Left renal pelvis (tissue), 4 donors: Measurements from ENCODE around the gene PSMB2. TPM values are rescaled to one million over a fixed set of nuclear protein-coding genes. Genes with fewer than 3 reads are reported as not detected.

Source experiments
- DNase-seq, 4 donors: peaks; one replicate each; pipeline ENCODE4 v3.0.0-alpha.2; 2013; ENCODE audit warnings: low read depth in 4 of 4, low spot score in 3 of 4
- polyA plus RNA-seq, 4 donors: library from polyadenylated mRNA; unstranded; fragments of 120-200 nt; gene quantifications; one replicate each; pipeline ENCODE4 v1.2.1, GENCODE V29; 2013; ENCODE audit not compliant: insufficient read length in 4 of 4

The PSMB2 gene
- polyA plus RNA-seq, 4 donors, result 71.4 to 91.6 (median 80.1) TPM

GRCh38 chr1:35574655-35575415 is 66.5 kb downstream of the PSMB2 start:
- DNase-seq, result no peak

- no peak for DNase-seq
These were observed 67.1 kb downstream of the PSMB2 start for GRCh38 chr1:35574125-35574654.

- no peak for DNase-seq
These were observed 67.9 kb downstream of the PSMB2 start, which contains the start of gene TFAP2E for GRCh38 chr1:35573198-35574124. Gene TFAP2E, plus strand, starts transcription at chr1:35573314. Its CDS starts 264 bp downstream, at chr1:35573578.

- no peak for DNase-seq
These were observed 69.0 kb downstream of the PSMB2 start for GRCh38 chr1:35572296-35572695.

- DNase-seq, result no peak
These were observed 70.1 kb downstream of the PSMB2 start for GRCh38 chr1:35571263-35571662.

GRCh38 chr1:35570589-35571137 is 70.7 kb downstream of the PSMB2 start:
- DNase-seq, result no peak

- DNase-seq, result no peak
These were observed 71.4 kb downstream of the PSMB2 start for GRCh38 chr1:35569936-35570335.

- DNase-seq, result no peak
These were observed 72.3 kb downstream of the PSMB2 start for GRCh38 chr1:35568975-35569395.

GRCh38 chr1:35567947-35568558 is 73.3 kb downstream of the PSMB2 start:
- DNase-seq, result no peak

- no peak for DNase-seq
These were observed 75.6 kb downstream of the PSMB2 start for GRCh38 chr1:35565742-35566133.

- no peak for DNase-seq
These were observed 76.2 kb downstream of the PSMB2 start for GRCh38 chr1:35564884-35565741.

- DNase-seq, result no peak
These were observed 77.1 kb downstream of the PSMB2 start for GRCh38 chr1:35564037-35564883.

- DNase-seq, result no peak
These were observed 78.2 kb downstream of the PSMB2 start for GRCh38 chr1:35563166-35563565.

- DNase-seq, result no peak
These were observed 79.2 kb downstream of the PSMB2 start for GRCh38 chr1:35561972-35562680.

GRCh38 chr1:35561297-35561971 is 79.9 kb downstream of the PSMB2 start:
- no peak for DNase-seq

- DNase-seq, result no peak
These were observed 80.8 kb downstream of the PSMB2 start for GRCh38 chr1:35560256-35561225.
